Regular cardiac myocyte (primary cell): ENCODE measurements around the gene ZNF213. TPM values are rescaled to one million over a fixed set of nuclear protein-coding genes. Genes with fewer than 3 reads are reported as not detected.

Source experiments
- total RNA-seq: library from RNA; depleted of rRNA; stranded (reverse); fragments of >200 nt; gene quantifications from 2 replicates; pipeline ENCODE4 v1.2.3, GENCODE V29; 2014

ZNF213 gene
- 5.1 and 5.9 TPM in 2 replicates for total RNA-seq

GRCh38 chr16:3134338-3135125 lies at the start of gene ZNF213:
Gene ZNF213, plus strand, starts transcription at chr16:3135029. Its CDS starts 2,252 bp downstream, at chr16:3137281.

GRCh38 chr16:3098459-3099394 lies 36.1 kb upstream of the ZNF213 start, which contains the start of gene ZSCAN10:
Gene ZSCAN10, minus strand, starts transcription at chr16:3099294. Its CDS starts 6,357 bp downstream, at chr16:3092937.

GRCh38 chr16:3112058-3112880 lies 22.6 kb upstream of the ZNF213 start, which contains the start of gene ZNF205:
Gene ZNF205, plus strand, starts transcription at chr16:3112586. Its CDS starts 845 bp downstream, at chr16:3113431.

GRCh38 chr16:3187798-3188674 lies 53.2 kb downstream of the ZNF213 start, which contains the start of gene OR1F1:
Gene OR1F1, plus strand, starts transcription at chr16:3188204.

Other genes starting within 250 kb of the ZNF213 start
- gene FLYWCH1, start 223.1 kb upstream of the ZNF213 start, total RNA-seq = 38.3 and 41.2 TPM in 2 replicates
- gene KREMEN2, start 170.8 kb upstream of the ZNF213 start, total RNA-seq = under 0.01 TPM in 1 of 2 replicates, not detected in the other
- 1.7 and 8.1 TPM in 2 replicates for gene PAQR4, start 165.7 kb upstream of the ZNF213 start, total RNA-seq
- gene PKMYT1, start 154.6 kb upstream of the ZNF213 start, total RNA-seq = 0.56 and 12.8 TPM in 2 replicates
- gene CLDN9, start 122.1 kb upstream of the ZNF213 start, total RNA-seq = not detected in 2 replicates
- gene CLDN6, start 116.8 kb upstream of the ZNF213 start, total RNA-seq = 0.19 TPM in 1 of 2 replicates, not detected in the other
- gene TNFRSF12A, start 114.7 kb upstream of the ZNF213 start, total RNA-seq = 258 and 401 TPM in 2 replicates
- 7.1 and 10.4 TPM in 2 replicates for gene HCFC1R1, start 111.1 kb upstream of the ZNF213 start, total RNA-seq
- gene THOC6, start 111.0 kb upstream of the ZNF213 start, total RNA-seq = 18.0 and 30.1 TPM in 2 replicates
- gene BICDL2, start 98.1 kb upstream of the ZNF213 start, total RNA-seq = 0.38 and 0.56 TPM in 2 replicates
- gene MMP25, start 88.5 kb upstream of the ZNF213 start, total RNA-seq = under 0.01 TPM in 1 of 2 replicates, not detected in the other
- gene IL32, start 69.4 kb upstream of the ZNF213 start, total RNA-seq = 7.1 and 32.4 TPM in 2 replicates
- gene ZSCAN10, start 35.7 kb upstream of the ZNF213 start, total RNA-seq = not detected in 2 replicates
- gene ZNF205, start 22.4 kb upstream of the ZNF213 start, total RNA-seq = 12.5 and 13.8 TPM in 2 replicates
- not detected in 2 replicates for gene OR1F1, start 53.2 kb downstream of the ZNF213 start, total RNA-seq
- 9.3 and 11.1 TPM in 2 replicates for gene ZNF200, start 100.1 kb downstream of the ZNF213 start, total RNA-seq
- under 0.01 TPM in 1 of 2 replicates, not detected in the other for gene MEFV, start 121.6 kb downstream of the ZNF213 start, total RNA-seq
- 36.0 and 44.8 TPM in 2 replicates for gene ZNF263, start 148.5 kb downstream of the ZNF213 start, total RNA-seq
- gene TIGD7, start 170.4 kb downstream of the ZNF213 start, total RNA-seq = 6.5 and 8.7 TPM in 2 replicates
- 16.1 and 17.2 TPM in 2 replicates for gene ZNF75A, start 170.5 kb downstream of the ZNF213 start, total RNA-seq
- gene OR2C1, start 220.9 kb downstream of the ZNF213 start, total RNA-seq = under 0.01 and 0.19 TPM in 2 replicates